DND-41 (cell line): ENCODE measurements around the gene SCG5.

Experiments
- ATAC-seq: fragments of 200-7000 bp; cut with Tn5 transposase; 3 replicates; pipeline ENCODE4 v1.9.1; 2021; ENCODE audit warnings: low read depth; ENCODE audit not compliant: insufficient read depth
- DNase-seq: peaks from one replicate; pipeline ENCODE4 v3.0.0-alpha.2; 2020
- H2AFZ ChIP-seq: 2 replicates; pipeline ENCODE4 v1.6.0; 2012; ENCODE audit warnings: low read depth, low read length
- H3K27ac ChIP-seq: 2 replicates; pipeline ENCODE4 v1.5.1; 2012; ENCODE audit warnings: low read length, inconsistent platforms
- H3K27me3 ChIP-seq: fragments of 200-600 bp; sonication (generic); 2 replicates; pipeline ENCODE4 v1.6.0; 2012; ENCODE audit warnings: low read length, mild to moderate bottlenecking, inconsistent platforms; ENCODE audit not compliant: insufficient read depth, poor library complexity
- H3K36me3 ChIP-seq: 2 replicates; pipeline ENCODE4 v1.5.1; 2012; ENCODE audit warnings: low read length, inconsistent platforms; ENCODE audit not compliant: insufficient read depth
- H3K4me1 ChIP-seq: 2 replicates; pipeline ENCODE4 v1.5.1; 2012; ENCODE audit warnings: mild to moderate bottlenecking, low read length; ENCODE audit not compliant: insufficient read depth
- H3K4me2 ChIP-seq: 2 replicates; pipeline ENCODE4 v1.6.0; 2012; ENCODE audit warnings: mild to moderate bottlenecking, moderate library complexity, low read length, inconsistent platforms; ENCODE audit not compliant: insufficient read depth
- H3K4me3 ChIP-seq, 2 experiments: fragments of 200-600 bp in 1 of 2; shearing (Covaris generic) in 1 of 2; 2 replicates each; pipeline ENCODE4 v1.5.1; 2012 to 2016; ENCODE audit warnings: inconsistent platforms in 2 of 2, low read length in 2 of 2, mild to moderate bottlenecking in 2 of 2, low read depth in 1 of 2, moderate library complexity in 1 of 2
- H3K79me2 ChIP-seq: 2 replicates; pipeline ENCODE4 v1.6.0; 2012; ENCODE audit warnings: low read length, inconsistent platforms; ENCODE audit not compliant: insufficient read depth
- H3K9ac ChIP-seq: 2 replicates; pipeline ENCODE4 v1.6.0; 2012; ENCODE audit warnings: low read depth, mild to moderate bottlenecking, inconsistent platforms, low read length, moderate library complexity
- H3K9me3 ChIP-seq: 2 replicates; pipeline ENCODE4 v1.5.1; 2012; ENCODE audit warnings: low read length, moderate library complexity, mild to moderate bottlenecking, inconsistent platforms; ENCODE audit not compliant: insufficient read depth, severe bottlenecking
- H4K20me1 ChIP-seq: 2 replicates; pipeline ENCODE4 v1.6.0; 2012; ENCODE audit warnings: low read length; ENCODE audit not compliant: insufficient read depth
- EZH2 ChIP-seq: IDR thresholded peaks from 3 replicates; pipeline ENCODE4 v1.6.1; 2012; ENCODE audit warnings: borderline replicate concordance, low read depth, mild to moderate bottlenecking, moderate library complexity, low read length, inconsistent platforms; ENCODE audit not compliant: severe bottlenecking
- TF ChIP-seq, protein P1 (sequence below): IDR thresholded peaks from 2 replicates; pipeline ENCODE4 v1.5.1; 2012; ENCODE audit warnings: borderline replicate concordance, low read length, moderate library complexity, mild to moderate bottlenecking; ENCODE audit not compliant: poor library complexity, severe bottlenecking; ENCODE audit errors: extremely low read depth

Gene SCG5

DNA sequence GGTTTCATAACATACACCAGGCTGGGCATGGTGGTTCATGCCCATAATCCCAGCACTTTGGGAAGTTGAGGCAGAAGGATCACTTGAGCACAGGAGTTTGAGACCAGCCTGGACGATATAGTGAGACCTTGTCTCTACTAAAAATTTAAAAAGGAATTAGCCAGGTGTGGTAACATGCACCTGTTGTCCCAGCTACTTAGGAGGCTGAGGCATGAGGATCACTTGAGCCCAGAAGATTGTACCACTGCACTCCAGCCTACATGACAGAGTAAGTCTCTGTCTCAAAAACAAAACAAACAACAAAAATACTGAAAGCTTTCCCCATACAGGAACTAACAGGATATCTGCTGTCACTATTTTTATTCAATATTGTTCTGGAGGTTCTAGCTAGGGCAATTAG, 97.2 kb downstream of the SCG5 start:
- H4K20me1 ChIP-seq, result no peaks in the 10 kb centered on the region
- ATAC-seq (no peak), DNase-seq (no peak)
- H3K9me3 ChIP-seq, result no peaks in the 10 kb centered on the region
- no peak overlapping the region for H3K27ac ChIP-seq
- no peak overlapping the region for H3K4me3 ChIP-seq
- H3K9ac ChIP-seq, result no peak overlapping the region
- TF ChIP-seq, protein P1, sequence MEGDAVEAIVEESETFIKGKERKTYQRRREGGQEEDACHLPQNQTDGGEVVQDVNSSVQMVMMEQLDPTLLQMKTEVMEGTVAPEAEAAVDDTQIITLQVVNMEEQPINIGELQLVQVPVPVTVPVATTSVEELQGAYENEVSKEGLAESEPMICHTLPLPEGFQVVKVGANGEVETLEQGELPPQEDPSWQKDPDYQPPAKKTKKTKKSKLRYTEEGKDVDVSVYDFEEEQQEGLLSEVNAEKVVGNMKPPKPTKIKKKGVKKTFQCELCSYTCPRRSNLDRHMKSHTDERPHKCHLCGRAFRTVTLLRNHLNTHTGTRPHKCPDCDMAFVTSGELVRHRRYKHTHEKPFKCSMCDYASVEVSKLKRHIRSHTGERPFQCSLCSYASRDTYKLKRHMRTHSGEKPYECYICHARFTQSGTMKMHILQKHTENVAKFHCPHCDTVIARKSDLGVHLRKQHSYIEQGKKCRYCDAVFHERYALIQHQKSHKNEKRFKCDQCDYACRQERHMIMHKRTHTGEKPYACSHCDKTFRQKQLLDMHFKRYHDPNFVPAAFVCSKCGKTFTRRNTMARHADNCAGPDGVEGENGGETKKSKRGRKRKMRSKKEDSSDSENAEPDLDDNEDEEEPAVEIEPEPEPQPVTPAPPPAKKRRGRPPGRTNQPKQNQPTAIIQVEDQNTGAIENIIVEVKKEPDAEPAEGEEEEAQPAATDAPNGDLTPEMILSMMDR, result no peak
- no peak for TF ChIP-seq EZH2
- peaks cover 3% of the 10 kb centered on the region for H3K27me3 ChIP-seq
- no peak overlapping the region for H2AFZ ChIP-seq
- H3K4me2 ChIP-seq, result no peak overlapping the region
- no peaks in the 10 kb centered on the region for H3K4me1 ChIP-seq
- H3K36me3 ChIP-seq, result no peaks in the 10 kb centered on the region
- H3K79me2 ChIP-seq, result no peaks in the 10 kb centered on the region

DNA sequence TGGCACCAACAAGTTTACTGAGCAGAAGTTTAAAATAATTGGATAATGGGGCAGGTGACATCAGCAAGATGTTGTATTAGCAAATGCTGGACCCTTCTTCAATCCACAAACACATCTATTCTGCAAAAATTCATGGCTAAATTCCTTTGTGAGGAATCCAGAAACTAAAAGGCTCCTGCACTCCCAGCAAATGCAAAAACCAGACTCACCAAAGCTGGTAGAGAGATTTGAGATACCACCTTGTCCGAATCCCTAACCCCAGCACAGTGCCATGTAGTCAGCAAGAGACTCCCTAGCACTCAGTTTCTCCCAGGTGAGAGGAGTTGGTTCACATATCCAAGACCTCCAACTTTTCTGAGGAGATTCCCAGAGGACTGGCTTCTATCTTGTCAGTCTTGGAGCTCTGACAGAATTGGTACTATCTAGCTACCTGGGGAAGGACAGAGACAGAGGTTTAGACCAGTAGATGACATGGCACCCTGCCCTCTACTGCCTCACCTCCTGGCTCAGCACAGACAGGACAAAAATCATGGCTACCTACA, 98.1 kb downstream of the SCG5 start:
- no peaks in the 10 kb centered on the region for H3K36me3 ChIP-seq
- H3K4me1 ChIP-seq, result no peaks in the 10 kb centered on the region
- H2AFZ ChIP-seq, result no peak overlapping the region
- H3K27ac ChIP-seq, result no peak overlapping the region
- H3K9ac ChIP-seq, result no peak overlapping the region
- ATAC-seq (no peak), DNase-seq (no peak)
- TF ChIP-seq, protein P1, result no peak
- TF ChIP-seq EZH2, result no peak
- no peaks in the 10 kb centered on the region for H4K20me1 ChIP-seq
- no peaks in the 10 kb centered on the region for H3K9me3 ChIP-seq
- H3K79me2 ChIP-seq, result no peaks in the 10 kb centered on the region
- H3K4me2 ChIP-seq, result no peak overlapping the region
- no peak overlapping the region for H3K4me3 ChIP-seq
- H3K27me3 ChIP-seq, result peaks cover 3% of the 10 kb centered on the region

DNA sequence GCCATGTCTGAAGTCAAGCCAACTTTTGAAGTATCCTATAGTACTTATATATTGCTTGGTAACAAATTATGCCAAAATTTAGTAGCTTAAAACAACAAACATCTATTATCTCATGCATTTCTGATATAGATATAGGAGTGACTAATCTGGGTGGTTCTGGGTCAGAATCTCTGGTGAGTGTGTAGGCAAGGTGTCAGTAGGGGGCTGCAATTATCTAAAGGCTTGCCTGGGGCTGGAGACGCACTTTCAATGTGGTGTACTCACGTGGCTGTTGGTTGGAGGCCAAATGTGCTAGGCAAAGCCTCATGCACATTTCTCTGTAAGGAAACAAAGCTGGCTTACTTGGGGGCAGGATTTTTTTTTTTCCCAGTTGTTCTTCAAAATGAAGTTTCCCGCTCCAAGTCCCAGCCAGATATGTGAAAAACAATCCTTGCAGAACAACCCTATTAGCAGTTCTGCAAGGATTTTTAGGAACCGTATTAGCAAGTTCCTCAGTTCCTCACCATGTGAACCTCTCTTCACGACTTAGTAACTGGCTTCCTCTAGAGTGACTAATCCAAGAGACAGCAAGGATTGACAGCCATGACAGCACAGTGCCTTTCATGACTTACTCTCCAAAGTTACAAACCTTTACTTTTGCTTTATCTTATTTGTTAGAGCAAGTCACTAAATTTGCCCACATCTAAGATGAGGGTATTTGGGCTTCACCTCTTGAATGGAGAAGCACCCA, 102.1 kb downstream of the SCG5 start:
- Histone ChIP-seq H3K4me3 (no peak overlapping the region), H3K27me3 (no peaks in the 10 kb centered on the region), H2AFZ (no peak overlapping the region), H4K20me1 (no peaks in the 10 kb centered on the region), H3K79me2 (no peaks in the 10 kb centered on the region), H3K27ac (no peak overlapping the region), H3K9me3 (no peaks in the 10 kb centered on the region), H3K9ac (no peak overlapping the region), H3K36me3 (no peaks in the 10 kb centered on the region), H3K4me2 (no peak overlapping the region), H3K4me1 (no peaks in the 10 kb centered on the region)
- ATAC-seq (no peak), DNase-seq (no peak)
- TF ChIP-seq, protein P1, result no peak
- TF ChIP-seq EZH2, result no peak
